ENCODE measurements around the gene EFCAB6.

DNA sequence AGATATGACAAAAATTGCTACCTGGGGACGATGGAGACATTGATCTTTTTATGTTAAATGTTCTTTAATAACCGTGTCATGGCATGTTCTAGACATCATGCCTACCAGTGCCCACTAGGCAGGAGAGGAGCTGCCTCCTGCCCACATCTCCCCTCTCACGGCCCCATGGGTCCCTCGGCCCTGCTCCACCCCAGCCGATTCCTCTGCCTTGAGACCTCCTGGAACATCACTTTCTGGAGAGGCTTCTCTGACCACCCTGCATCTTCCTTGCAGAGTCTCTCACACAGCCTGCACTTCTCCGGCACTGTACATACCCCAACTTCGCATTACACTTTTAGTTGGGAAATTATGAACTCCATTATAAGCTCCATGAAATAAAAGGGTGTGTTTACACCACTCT is 16.8 kb downstream of the EFCAB6 start:
- TF ChIP-seq, protein P1, sequence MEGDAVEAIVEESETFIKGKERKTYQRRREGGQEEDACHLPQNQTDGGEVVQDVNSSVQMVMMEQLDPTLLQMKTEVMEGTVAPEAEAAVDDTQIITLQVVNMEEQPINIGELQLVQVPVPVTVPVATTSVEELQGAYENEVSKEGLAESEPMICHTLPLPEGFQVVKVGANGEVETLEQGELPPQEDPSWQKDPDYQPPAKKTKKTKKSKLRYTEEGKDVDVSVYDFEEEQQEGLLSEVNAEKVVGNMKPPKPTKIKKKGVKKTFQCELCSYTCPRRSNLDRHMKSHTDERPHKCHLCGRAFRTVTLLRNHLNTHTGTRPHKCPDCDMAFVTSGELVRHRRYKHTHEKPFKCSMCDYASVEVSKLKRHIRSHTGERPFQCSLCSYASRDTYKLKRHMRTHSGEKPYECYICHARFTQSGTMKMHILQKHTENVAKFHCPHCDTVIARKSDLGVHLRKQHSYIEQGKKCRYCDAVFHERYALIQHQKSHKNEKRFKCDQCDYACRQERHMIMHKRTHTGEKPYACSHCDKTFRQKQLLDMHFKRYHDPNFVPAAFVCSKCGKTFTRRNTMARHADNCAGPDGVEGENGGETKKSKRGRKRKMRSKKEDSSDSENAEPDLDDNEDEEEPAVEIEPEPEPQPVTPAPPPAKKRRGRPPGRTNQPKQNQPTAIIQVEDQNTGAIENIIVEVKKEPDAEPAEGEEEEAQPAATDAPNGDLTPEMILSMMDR (IDR thresholded peaks at IDR 0.05) = no peak
- TF ChIP-seq CREM (CRISPR knock-in tag; IDR thresholded peaks at IDR 0.05) (no peak), SP1 (CRISPR knock-in tag; conservative IDR thresholded peaks at IDR 0.05) (no peak), ESRRA (CRISPR knock-in tag; IDR thresholded peaks at IDR 0.05; ENCODE audit: borderline replicate concordance) (no peak)
- TF ChIP-seq, protein P2, sequence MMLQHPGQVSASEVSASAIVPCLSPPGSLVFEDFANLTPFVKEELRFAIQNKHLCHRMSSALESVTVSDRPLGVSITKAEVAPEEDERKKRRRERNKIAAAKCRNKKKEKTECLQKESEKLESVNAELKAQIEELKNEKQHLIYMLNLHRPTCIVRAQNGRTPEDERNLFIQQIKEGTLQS (CRISPR knock-in tag; conservative IDR thresholded peaks at IDR 0.05) = no peak
- TF ChIP-seq, protein P3, sequence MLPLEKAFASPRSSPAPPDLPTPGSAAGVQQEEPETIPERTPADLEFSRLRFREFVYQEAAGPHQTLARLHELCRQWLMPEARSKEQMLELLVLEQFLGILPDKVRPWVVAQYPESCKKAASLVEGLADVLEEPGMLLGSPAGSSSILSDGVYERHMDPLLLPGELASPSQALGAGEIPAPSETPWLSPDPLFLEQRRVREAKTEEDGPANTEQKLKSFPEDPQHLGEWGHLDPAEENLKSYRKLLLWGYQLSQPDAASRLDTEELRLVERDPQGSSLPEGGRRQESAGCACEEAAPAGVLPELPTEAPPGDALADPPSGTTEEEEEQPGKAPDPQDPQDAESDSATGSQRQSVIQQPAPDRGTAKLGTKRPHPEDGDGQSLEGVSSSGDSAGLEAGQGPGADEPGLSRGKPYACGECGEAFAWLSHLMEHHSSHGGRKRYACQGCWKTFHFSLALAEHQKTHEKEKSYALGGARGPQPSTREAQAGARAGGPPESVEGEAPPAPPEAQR (CRISPR knock-in tag; IDR thresholded peaks at IDR 0.05) = no peak
